Heart left ventricle (tissue), 16 donors: ENCODE data around the gene PABPN1L. TPM values are rescaled to one million over a fixed set of nuclear protein-coding genes. Genes with fewer than 3 reads are reported as not detected.

Experiments used
- ATAC-seq, 4 donors: fragments of 200-7000 bp; cut with Tn5 transposase; one replicate each; pipeline ENCODE4 v1.9.1; 2020 to 2022; ENCODE audit warnings: moderate library complexity in 4 of 4, mild to moderate bottlenecking in 3 of 4, moderate number of reproducible peaks in 1 of 4
- DNase-seq, 5 donors: peaks; one replicate each; pipeline ENCODE4 v3.0.0-alpha.2; 2020
- H3K27ac ChIP-seq, 12 donors: fragments of 200-600 bp; sonication (generic) in 4 of 12; one replicate each; pipeline versions ENCODE4 v1.5.0 to v1.8.0; 2016 to 2022; ENCODE audit warnings: mild to moderate bottlenecking in 2 of 12
- H3K27me3 ChIP-seq, 9 donors: fragments of 200-600 bp; sonication (generic) in 2 of 9; one replicate each; pipeline versions ENCODE4 v1.5.1 to v1.8.0; 2016 to 2022; ENCODE audit warnings: mild to moderate bottlenecking in 3 of 9
- H3K36me3 ChIP-seq, 9 donors: fragments of 200-600 bp; sonication (generic) in 2 of 9; one replicate each; pipeline versions ENCODE4 v1.5.0 to v1.8.0; 2018 to 2022; ENCODE audit warnings: mild to moderate bottlenecking in 2 of 9
- H3K4me1 ChIP-seq, 12 donors: fragments of 200-600 bp; sonication (generic) in 4 of 12; one replicate each; pipeline versions ENCODE4 v1.5.0 to v1.8.0; 2016 to 2022; ENCODE audit warnings: mild to moderate bottlenecking in 3 of 12
- H3K4me3 ChIP-seq, 12 donors: fragments of 200-600 bp; sonication (generic) in 4 of 12; one replicate each; pipeline versions ENCODE4 v1.5.0 to v1.8.0; 2017 to 2022; ENCODE audit warnings: mild to moderate bottlenecking in 9 of 12, moderate library complexity in 4 of 12
- H3K9me3 ChIP-seq, 12 donors: fragments of 200-600 bp; sonication (generic) in 4 of 12; one replicate each; pipeline versions ENCODE4 v1.5.0 to v1.8.0; 2016 to 2022; ENCODE audit warnings: mild to moderate bottlenecking in 1 of 12
- CTCF ChIP-seq, 12 donors: fragments of 200-600 bp; sonication (generic) in 4 of 12; IDR thresholded peaks; one replicate each; pipeline versions ENCODE4 v1.5.0 to v1.8.0; 2018 to 2022; ENCODE audit warnings: antibody characterized with exemption in 12 of 12, mild to moderate bottlenecking in 5 of 12
- POLR2A ChIP-seq, 2 donors: fragments of 450-650 bp; IDR thresholded peaks; one replicate each; pipeline ENCODE4 v1.6.1; 2017; ENCODE audit warnings: antibody characterized with exemption in 2 of 2, mild to moderate bottlenecking in 2 of 2, moderate library complexity in 2 of 2
- WGBS, 4 donors: extraction: QIAGEN DNeasy Blood & Tissue Kit in 2 of 4; methylation state at CpG; one replicate each; pipeline versions ENCODE4 v1.1.5 to v1.1.7; 2013 to 2018; 5-methylcytosine and 5-hydroxymethylcytosine counted together
- intact Hi-C, 10 donors: fragments of 100-400 bp; cut with DNase I; formaldehyde crosslinking; loops; one replicate each; pipeline versions ENCODE4 v1.11.1 to v1.14.2; 2022
- polyA plus RNA-seq, 2 donors: library from polyadenylated mRNA; stranded (reverse); fragments of 200-250 nt; gene quantifications; one replicate each; pipeline ENCODE4 v1.2.3, GENCODE V29; 2013
- total RNA-seq, 9 donors: library from RNA; depleted of rRNA in 2 of 9; stranded (reverse); fragments of >200 nt in 2 of 9; fragmentation: NEBNext Ultra II Directional in 3 of 9; extraction: Animal tissue kit (Norgen Biotek cat#: 25700) in 3 of 9; gene quantifications; one replicate each; pipeline versions ENCODE4 v1.1.0 to v1.2.4, GENCODE V29; 2016 to 2023
- donor health status: ischemic (EF 13 %, LVEDD 7.1; RV severe dilation, severe dysfunction).
- donor health status: healthy with polysubstance abuse.
- donor health status: DM: no; HTN: yes; CAD: no.
- donor health status: DM: no; HTN: no; CAD: no.
- donor health status: ischemic (EF 25% LVEDD 6.9; RV normal size, moderate dysfunction).
- donor health status: ischemic (EF 25% LVEDD 5.7; RV mildly dilated, moderate dysfunction).
- donor health status: healthy.
- donor health status: DM: yes; HTN: yes; CAD: no.
- donor health status: ischemic (EF 35%, LVEDD 5.7; RV mildly dilated, moderate dysfunction).
- donor health status: nonischemic (EF 11% LVEDD 7.7; RV severe dilation, severe dysfunction).
- donor health status: DM: yes; HTN: yes; CAD: no.
- donor health status: PGD.
- donor health status: ischemic (EF 29% LVEDD 5.4; RV normal size, mild dysfunction).
- donor health status: nonischemic (EF 23%, LVEDD 6.1; RV moderate dilation, normal function).

PABPN1L gene
- total and polyA plus RNA-seq, 11 donors, result not detected

GRCh38 chr16:88835818-88836217, 30.6 kb downstream of the PABPN1L start:
- no peaks in the 10 kb centered on the region for H3K27me3 ChIP-seq
- no peak overlapping the region for H3K27ac ChIP-seq
- no peak for TF ChIP-seq POLR2A (IDR thresholded peaks at IDR 0.05)
- TF ChIP-seq CTCF (IDR thresholded peaks at IDR 0.05), result no peak
- peaks cover 0 to 43% (median 21%) of the 10 kb centered on the region in 9 donors for H3K36me3 ChIP-seq
- ATAC-seq, result no peak
- WGBS, 4 donors, result 92 to 97% (median 95%) methylated on average over 31 to 33 of the region's 33 CpGs
- H3K9me3 ChIP-seq, result no peaks in the 10 kb centered on the region
- intact Hi-C loops, result no loop called here
- DNase-seq, result no peak
- H3K4me3 ChIP-seq, result no peak overlapping the region
- H3K4me1 ChIP-seq, result no peaks in the 10 kb centered on the region

GRCh38 chr16:88835383-88835782, 31.1 kb downstream of the PABPN1L start:
- Histone ChIP-seq H3K27me3 (no peaks in the 10 kb centered on the region), H3K9me3 (no peaks in the 10 kb centered on the region), H3K4me1 (no peaks in the 10 kb centered on the region), H3K27ac (no peak overlapping the region), H3K4me3 (no peak overlapping the region), H3K36me3 (peaks cover 0 to 39% (median 19%) of the 10 kb centered on the region in 9 donors)
- intact Hi-C loops, result no loop called here
- ATAC-seq (no peak), DNase-seq (no peak)
- WGBS, 4 donors, result 80 to 90% (median 89%) methylated on average over 8 to 11 of the region's 11 CpGs
- TF ChIP-seq POLR2A (IDR thresholded peaks at IDR 0.05) (no peak), CTCF (IDR thresholded peaks at IDR 0.05) (no peak)

GRCh38 chr16:88834670-88835069, 31.8 kb downstream of the PABPN1L start:
- intact Hi-C loops, result no loop called here
- Histone ChIP-seq H3K9me3 (no peaks in the 10 kb centered on the region), H3K27ac (no peak overlapping the region), H3K4me3 (no peak overlapping the region), H3K27me3 (no peaks in the 10 kb centered on the region), H3K36me3 (peaks cover 0 to 32% (median 12%) of the 10 kb centered on the region in 9 donors), H3K4me1 (no peaks in the 10 kb centered on the region)
- 87 to 96% (median 94%) methylated on average over 10 to 13 of the region's 13 CpGs for WGBS, 4 donors
- DNase-seq (no peak), ATAC-seq (no peak)
- no peak for TF ChIP-seq POLR2A (IDR thresholded peaks at IDR 0.05)

GRCh38 chr16:88833086-88833485, 33.4 kb downstream of the PABPN1L start:
- Histone ChIP-seq H3K4me1 (no peaks in the 10 kb centered on the region), H3K4me3 (no peak overlapping the region), H3K9me3 (no peaks in the 10 kb centered on the region), H3K27me3 (no peaks in the 10 kb centered on the region), H3K36me3 (peaks cover 0 to 25% (median 6%) of the 10 kb centered on the region in 9 donors), H3K27ac (no peak overlapping the region)
- intact Hi-C loops, result no loop called here
- TF ChIP-seq CTCF (IDR thresholded peaks at IDR 0.05), result no peak
- TF ChIP-seq POLR2A (IDR thresholded peaks at IDR 0.05), result no peak
- DNase-seq (no peak), ATAC-seq (no peak)
- WGBS, 4 donors, result 93 to 98% (median 95%) methylated on average over 13 of the region's 13 CpGs

GRCh38 chr16:88831838-88832237, 34.6 kb downstream of the PABPN1L start:
- H3K9me3 ChIP-seq, result no peaks in the 10 kb centered on the region
- intact Hi-C loops, result no loop called here
- DNase-seq (no peak), ATAC-seq (no peak)
- no peak overlapping the region for H3K4me3 ChIP-seq
- peaks cover 0 to 32% (median 11%) of the 10 kb centered on the region in 9 donors for H3K36me3 ChIP-seq
- H3K4me1 ChIP-seq, result no peaks in the 10 kb centered on the region
- no peak for TF ChIP-seq CTCF (IDR thresholded peaks at IDR 0.05)
- TF ChIP-seq POLR2A (IDR thresholded peaks at IDR 0.05), result no peak
- H3K27ac ChIP-seq, result no peak overlapping the region
- H3K27me3 ChIP-seq, result no peaks in the 10 kb centered on the region
- WGBS, 4 donors, result 83 to 89% (median 86%) methylated on average over 12 to 13 of the region's 13 CpGs
